Type B pancreatic cell (in vitro differentiated cells): ENCODE results near the gene FAM53C. TPM values are rescaled to one million over a fixed set of nuclear protein-coding genes. Genes with fewer than 3 reads are reported as not detected.
"Not testable (repeated sequence)": the region's sequence is repeated elsewhere in the genome, so short reads cannot be mapped to it uniquely, and the experiment has no call there.

Source experiments
- DNase-seq: peaks from one replicate; pipeline ENCODE4 v3.0.0; 2021; ENCODE audit warnings: mixed read lengths; ENCODE audit not compliant: unreplicated experiment; ENCODE audit errors: extremely low spot score
- H3K27ac Mint-ChIP-seq: 2 replicates; pipeline ENCODE4 v1.8.0; 2021; ENCODE audit warnings: mild to moderate bottlenecking, mixed read lengths
- H3K27me3 Mint-ChIP-seq: 2 replicates; pipeline ENCODE4 v1.8.0; 2021; ENCODE audit warnings: mixed read lengths
- H3K36me3 Mint-ChIP-seq: 2 replicates; pipeline ENCODE4 v1.8.0; 2021; ENCODE audit warnings: mixed read lengths
- H3K4me1 Mint-ChIP-seq: one replicate; pipeline ENCODE4 v1.8.0; 2021; ENCODE audit warnings: mixed read lengths; ENCODE audit not compliant: unreplicated experiment
- H3K4me3 Mint-ChIP-seq: 2 replicates; pipeline ENCODE4 v1.8.0; 2021; ENCODE audit warnings: mild to moderate bottlenecking, mixed read lengths
- H3K9me3 Mint-ChIP-seq: 2 replicates; pipeline ENCODE4 v1.8.0; 2021; ENCODE audit warnings: mixed read lengths
- total RNA-seq: library from RNA; stranded (reverse); gene quantifications from 2 replicates; pipeline ENCODE4 v1.2.1, GENCODE V29; 2021; ENCODE audit warnings: low replicate concordance
- TF ChIP-seq, protein P1 (sequence below): fragments of 200-600 bp; sonication (generic); conservative IDR thresholded peaks from 2 replicates; pipeline ENCODE4 v1.5.0; 2021; ENCODE audit warnings: antibody characterized with exemption, mild to moderate bottlenecking

FAM53C gene
- total RNA-seq, 1 donor from 2014 or later = 56.4 TPM

DNA sequence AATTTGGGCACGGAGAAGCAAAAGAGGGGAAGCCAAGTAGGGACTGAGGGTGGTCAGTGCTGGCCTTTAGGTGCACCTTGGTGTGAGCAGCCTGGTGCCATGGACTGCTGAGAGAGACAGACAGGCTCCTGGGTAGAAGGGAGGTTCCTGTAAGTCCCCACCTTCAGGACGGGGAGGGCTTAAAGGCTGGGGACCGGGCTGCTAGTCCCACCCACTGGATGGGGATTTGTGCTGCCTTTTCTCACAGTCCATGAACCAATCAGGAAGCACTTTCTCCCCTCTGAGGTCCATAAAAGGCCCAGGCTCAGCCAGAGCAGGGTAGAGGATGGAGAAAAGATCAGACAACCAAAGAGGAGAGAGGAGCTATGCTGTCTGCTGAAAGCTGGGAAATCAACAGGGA, 21.7 kb upstream of the FAM53C start:
- Mint-ChIP-seq H3K4me1 (no peaks in the 10 kb centered on the region), H3K27me3 (no peaks in the 10 kb centered on the region), H3K36me3 (peaks cover 10% of the 10 kb centered on the region), H3K4me3 (no peak overlapping the region), H3K27ac (no peak overlapping the region), H3K9me3 (no peaks in the 10 kb centered on the region)
- TF ChIP-seq, protein P1, sequence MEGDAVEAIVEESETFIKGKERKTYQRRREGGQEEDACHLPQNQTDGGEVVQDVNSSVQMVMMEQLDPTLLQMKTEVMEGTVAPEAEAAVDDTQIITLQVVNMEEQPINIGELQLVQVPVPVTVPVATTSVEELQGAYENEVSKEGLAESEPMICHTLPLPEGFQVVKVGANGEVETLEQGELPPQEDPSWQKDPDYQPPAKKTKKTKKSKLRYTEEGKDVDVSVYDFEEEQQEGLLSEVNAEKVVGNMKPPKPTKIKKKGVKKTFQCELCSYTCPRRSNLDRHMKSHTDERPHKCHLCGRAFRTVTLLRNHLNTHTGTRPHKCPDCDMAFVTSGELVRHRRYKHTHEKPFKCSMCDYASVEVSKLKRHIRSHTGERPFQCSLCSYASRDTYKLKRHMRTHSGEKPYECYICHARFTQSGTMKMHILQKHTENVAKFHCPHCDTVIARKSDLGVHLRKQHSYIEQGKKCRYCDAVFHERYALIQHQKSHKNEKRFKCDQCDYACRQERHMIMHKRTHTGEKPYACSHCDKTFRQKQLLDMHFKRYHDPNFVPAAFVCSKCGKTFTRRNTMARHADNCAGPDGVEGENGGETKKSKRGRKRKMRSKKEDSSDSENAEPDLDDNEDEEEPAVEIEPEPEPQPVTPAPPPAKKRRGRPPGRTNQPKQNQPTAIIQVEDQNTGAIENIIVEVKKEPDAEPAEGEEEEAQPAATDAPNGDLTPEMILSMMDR = no peak
- DNase-seq = no peak

DNA sequence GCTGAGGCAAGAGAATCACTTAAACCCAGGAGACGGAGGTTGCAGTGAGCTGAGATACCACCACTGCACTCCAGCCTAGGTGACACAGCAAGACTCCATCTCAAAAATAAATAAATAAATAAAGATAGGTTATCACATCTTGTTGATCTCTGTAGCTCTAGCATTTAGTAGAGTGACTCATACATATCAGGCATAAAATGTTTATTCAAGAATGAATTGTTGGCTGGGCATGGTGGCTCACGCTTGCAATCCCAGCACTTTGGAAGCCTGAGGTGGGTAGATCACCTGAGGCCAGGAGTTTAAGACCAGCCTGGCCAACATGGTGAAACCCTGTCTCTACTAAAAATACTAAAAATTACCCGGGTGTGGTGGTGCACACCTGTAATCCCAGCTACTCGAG, 19.9 kb upstream of the FAM53C start:
- not testable (repeated sequence) for DNase-seq, H3K27me3 Mint-ChIP-seq, H3K4me3 Mint-ChIP-seq, H3K27ac Mint-ChIP-seq, H3K9me3 Mint-ChIP-seq, H3K36me3 Mint-ChIP-seq, H3K4me1 Mint-ChIP-seq

DNA sequence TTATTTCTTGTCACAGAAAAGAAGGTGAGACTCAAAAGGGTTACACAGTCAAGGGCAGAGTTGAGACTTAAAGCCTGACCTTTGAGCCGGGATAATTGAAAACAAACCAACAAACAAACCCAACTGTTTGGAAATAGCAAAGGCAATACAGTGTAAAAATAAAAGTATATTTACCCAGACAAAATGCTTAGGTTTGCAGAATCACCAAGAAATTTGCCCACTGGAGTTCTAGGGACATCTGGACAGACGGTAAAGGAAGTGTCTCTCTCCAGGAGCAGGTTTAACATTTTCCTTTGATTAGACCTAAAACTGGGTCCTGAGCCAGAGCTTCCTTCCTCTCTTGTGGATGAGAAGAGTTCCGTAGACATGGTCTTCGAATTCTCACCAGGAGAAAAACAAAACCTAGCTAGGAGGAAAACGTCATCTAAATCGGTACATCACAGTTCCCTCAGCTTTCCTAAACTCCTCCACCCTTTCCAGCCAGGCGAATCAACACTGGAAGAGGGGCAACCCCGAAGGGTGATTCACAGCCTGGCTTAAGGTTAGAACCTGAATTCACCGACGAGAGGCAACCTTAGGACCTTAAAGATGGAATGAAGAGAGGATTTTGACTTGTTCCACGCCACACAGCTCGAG, 7.1 kb upstream of the FAM53C start:
- Mint-ChIP-seq H3K4me3 (peak overlapping the region; percentile 88), H3K36me3 (no peaks in the 10 kb centered on the region), H3K27me3 (no peaks in the 10 kb centered on the region), H3K9me3 (no peaks in the 10 kb centered on the region), H3K4me1 (peaks cover 19% of the 10 kb centered on the region), H3K27ac (peak overlapping the region; percentile 80)
- DNase-seq = no peak
- TF ChIP-seq, protein P1 = no peak

DNA sequence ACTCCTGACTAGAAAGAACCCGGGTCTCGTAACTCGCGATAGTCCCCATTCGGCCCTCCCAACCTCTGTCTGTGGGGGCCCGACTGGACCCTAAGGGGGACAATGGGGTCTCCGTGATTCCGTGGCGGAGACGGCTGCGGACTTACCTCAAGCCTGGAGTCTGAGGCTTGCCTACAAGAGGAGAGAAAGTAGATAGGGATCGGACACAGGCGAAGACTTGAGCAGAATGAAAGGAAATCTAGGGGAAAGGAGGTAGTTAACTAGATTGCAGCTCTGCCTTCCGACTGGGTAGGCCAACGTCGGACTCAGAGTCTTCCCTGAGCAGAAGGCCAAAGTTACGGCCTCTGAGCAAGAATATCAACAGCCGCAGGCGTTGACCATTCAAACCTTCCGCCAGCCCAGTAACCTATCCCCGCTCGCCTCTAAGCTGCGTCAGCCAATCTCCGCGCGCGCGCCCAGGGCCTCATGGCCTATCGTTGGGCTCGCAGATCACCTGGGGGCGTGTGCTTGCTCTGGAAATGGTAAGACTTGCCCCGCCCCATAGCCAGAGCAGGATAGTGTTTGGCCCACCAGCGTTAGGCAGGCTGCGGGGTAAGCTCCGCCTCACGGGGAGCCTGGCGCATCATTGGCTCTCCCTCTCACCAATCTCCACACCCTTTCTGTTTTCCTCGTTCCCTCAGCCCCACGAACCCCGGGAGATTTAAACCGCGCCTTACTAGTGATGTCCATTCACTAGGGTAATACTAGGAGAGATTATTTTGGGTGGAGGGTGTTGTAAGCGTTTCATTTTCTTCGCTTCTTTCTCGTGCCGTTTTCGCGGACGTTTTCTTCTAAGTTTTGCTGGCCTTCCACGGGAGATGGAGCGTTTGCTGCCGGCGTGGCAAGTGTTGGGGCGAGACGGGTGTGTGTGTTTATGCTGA, 6.4 kb upstream of the FAM53C start, which contains the start of gene CDC25C:
CDC25C (minus strand) TSS at position 356 of the 920 bp plus-strand sequence. CDS start 624 bp downstream, outside the sequence.
- Mint-ChIP-seq H3K9me3 (no peaks in the 10 kb centered on the region), H3K4me1 (peaks cover 19% of the 10 kb centered on the region), H3K27ac (peak within 1 kb of the TSS; percentile 80), H3K27me3 (no peaks in the 10 kb centered on the region), H3K36me3 (no peaks in the 10 kb centered on the region), H3K4me3 (peak within 1 kb of the TSS; percentile 88)
- TF ChIP-seq, protein P1 = no peak
- peak; percentile 98 for DNase-seq

DNA sequence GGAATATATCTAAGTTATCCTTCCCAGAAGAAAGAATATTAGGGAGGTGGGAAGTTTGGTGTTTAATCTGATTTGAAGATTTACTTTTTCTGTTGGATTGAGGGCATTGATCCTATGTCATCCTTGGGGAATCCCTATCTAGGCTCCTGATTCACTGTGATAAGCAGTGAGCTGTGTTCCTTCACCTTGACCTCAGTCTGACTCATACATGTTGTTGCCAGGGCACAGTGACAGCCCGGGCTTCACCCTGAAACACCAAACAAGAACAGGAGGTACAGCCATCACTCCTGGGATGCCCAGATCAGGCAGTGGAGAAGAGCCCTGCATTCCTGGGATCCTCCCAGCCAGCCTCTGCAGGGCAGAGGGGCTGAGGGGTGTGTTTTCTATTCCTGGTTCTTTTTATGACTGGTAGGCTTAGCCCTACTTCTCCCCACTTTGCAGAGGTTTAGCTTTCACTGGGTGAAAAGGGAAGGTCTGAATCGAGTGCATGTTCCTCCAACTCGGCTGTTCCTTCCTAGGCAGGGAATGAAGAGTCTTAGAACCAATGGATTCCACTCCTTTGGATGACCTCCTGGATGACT, 3.1 kb upstream of the FAM53C start:
- peak overlapping the region; percentile 64 for H3K4me3 Mint-ChIP-seq
- DNase-seq = no peak
- H3K36me3 Mint-ChIP-seq = no peaks in the 10 kb centered on the region
- H3K4me1 Mint-ChIP-seq = peaks cover 31% of the 10 kb centered on the region
- no peaks in the 10 kb centered on the region for H3K9me3 Mint-ChIP-seq
- peak overlapping the region; percentile 81 for H3K27ac Mint-ChIP-seq
- H3K27me3 Mint-ChIP-seq = no peaks in the 10 kb centered on the region
- TF ChIP-seq, protein P1 = no peak
